ENCODE measurements around the gene FCHSD2. TPM values are rescaled to one million over a fixed set of nuclear protein-coding genes. Genes with fewer than 3 reads are reported as not detected.

FCHSD2 gene
- total RNA-seq, 1 experiment from 2014 or later = 4.8 TPM

DNA sequence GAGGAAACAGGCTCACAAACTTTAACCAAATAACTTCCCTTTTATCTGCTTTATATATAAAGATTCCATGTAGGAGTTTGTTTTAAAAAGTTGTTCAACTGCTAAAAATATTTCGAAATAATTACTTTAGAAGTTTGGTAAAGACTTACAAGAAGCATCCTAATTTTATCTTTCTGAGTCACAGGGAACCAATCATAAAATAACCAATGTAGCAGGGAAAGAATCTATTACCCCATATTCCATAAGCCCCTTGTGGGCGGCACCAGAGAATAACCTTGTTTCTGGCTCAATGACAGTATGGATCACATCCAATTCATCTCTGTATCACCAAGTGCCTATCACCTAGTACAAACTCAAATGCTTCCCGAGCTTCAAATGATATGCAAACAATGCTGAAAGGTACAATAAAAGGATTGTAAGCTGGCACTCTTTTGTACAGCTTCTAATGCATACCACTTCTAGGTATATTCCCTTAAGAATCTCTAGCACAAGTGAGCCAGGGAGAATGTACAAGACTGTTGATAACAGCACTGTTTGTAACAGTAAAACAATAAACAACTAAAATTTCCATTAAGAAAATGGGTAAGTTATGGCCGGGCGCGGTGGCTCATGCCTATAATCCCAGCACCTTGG lies 169.5 kb downstream of the FCHSD2 start:
- DNase-seq (ENCODE audit: low spot score) = no peak

DNA sequence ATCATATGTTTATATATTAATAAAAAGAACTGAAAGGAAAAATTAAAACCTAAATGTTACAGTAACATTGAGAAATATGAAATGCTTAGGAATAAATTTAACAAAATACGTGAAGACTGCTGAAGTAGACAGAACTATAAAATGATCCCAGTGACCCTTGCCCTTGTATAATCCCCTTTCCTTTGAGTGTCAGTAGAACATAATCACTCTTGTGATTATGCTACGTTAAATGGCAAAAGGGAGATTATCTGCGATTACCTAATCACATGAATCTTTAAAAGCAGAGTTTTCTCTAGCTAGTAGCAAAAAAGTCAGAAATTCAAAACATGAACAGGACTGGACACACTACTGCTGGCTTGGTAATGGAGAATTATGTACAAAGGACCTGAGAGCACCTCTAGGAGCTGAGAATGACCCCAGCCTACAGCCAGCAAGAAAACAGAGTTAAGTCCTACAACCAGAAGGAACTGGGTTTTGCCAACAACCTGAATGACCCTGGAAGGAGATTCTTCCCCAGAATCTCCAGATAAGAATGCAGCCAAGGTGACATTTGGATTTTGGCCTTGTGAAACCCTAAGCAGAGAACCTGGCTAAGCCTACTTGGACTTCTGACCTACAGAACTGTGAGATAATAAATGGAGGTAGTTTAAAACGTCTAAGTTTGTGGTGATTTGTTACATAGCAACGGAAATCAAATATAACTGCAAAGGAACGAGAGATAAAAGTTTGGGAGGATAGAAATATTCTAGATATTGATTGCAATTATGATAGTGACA lies 170.7 kb downstream of the FCHSD2 start:
- no peak for DNase-seq (ENCODE audit: low spot score)

DNA sequence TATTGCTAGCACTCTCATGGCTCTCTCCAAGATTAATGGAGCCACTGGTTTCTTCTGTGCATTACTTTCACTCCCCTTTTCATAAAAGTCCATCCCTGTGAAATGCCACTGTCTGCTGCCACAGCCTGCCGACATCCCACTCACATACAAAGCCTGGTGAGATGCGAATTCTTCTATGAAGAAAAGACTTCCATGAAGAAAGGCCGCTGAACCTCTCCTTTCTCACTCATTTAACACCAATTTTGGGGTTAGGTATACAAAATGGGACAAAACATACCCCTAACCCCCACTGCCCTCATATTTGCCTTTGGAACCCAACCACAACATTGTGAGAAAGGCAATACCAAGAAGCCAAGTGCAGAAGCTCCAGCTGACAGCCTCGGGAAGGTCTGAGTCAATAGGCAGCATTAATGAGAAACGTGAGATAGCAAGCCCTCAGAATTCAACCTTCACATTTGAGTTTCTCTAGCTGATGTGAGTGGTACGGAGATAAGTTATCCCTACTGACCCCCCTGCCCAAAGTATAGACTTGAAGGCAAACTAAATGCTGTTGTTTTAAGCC lies 171.5 kb downstream of the FCHSD2 start:
- no peak for DNase-seq (ENCODE audit: low spot score)

DNA sequence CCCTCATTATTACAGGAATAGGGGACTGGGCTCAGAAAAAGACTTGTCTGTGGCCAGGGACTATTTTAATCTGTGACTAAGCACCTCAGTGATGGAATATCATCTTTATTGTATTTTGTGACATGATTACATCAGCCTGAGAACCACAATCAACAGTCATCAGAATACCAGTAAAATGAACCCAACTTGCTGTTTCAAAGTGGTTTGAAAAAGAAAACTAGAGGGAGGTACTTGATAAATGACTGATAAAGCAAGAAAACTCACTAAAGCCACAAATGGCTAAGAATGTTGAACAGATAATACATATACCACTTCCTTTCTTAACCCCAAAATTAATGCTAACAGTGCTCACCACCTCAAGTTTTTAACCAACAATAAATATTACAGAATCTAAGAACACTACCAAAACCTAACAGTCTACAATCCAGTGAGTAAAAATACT lies 172.2 kb downstream of the FCHSD2 start:
- no peak for DNase-seq (ENCODE audit: low spot score)

DNA sequence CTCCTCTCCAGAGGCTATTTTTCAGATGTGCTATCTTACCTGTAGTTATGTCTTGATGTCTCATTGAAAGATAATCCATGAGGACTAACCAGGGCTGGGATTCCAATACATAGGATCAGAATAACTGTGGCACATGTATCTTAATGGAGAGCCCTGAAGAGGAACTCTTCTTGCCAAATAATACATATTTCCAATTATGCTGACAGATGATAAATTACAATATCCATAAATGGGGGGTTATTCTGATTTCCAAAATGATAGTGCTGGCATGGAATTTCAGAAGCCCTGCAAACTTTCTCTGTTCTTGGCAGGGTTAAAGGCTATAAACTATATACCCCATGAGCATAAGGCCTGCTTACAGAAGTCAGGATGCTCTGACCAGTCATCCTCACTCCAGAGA lies 173.7 kb downstream of the FCHSD2 start:
- DNase-seq (ENCODE audit: low spot score) = no peak

DNA sequence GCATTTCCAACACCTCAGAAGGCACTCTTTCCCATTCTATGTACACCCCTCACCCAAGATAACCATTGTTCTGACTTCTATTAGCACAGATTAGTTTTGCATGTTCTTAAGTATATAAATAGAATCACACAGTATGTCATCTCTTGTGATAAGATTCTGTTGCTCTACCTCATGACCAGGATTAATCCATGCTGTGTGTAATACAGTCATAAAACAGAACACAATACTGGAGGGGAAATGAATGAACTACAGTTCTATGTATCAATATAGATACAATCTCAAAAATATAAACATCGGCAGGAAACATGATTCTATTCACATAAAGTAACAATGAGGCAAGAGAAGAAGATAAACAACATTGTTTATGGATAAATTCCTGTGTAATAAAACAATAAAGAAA lies 176.4 kb downstream of the FCHSD2 start:
- DNase-seq (ENCODE audit: low spot score) = no peak

DNA sequence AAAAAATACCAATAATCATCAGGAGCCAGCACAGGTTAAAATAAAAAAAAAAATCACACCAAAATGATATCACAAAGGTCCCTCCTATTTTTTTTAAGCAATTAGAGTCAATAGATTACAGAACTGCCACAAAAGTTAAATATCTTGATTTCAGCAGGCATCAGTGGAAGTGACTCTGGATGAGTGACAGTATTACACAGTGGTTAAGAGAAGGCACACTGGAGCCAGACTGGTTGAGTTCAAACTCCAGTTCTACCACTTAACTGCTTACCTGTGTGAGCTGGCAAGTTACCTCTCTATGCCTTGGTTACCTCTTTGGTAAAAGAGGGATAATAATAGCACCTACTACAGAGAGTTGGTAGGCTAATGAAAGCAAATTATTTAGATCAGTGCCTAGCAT lies 179.4 kb downstream of the FCHSD2 start:
- no peak for DNase-seq (ENCODE audit: low spot score)

DNA sequence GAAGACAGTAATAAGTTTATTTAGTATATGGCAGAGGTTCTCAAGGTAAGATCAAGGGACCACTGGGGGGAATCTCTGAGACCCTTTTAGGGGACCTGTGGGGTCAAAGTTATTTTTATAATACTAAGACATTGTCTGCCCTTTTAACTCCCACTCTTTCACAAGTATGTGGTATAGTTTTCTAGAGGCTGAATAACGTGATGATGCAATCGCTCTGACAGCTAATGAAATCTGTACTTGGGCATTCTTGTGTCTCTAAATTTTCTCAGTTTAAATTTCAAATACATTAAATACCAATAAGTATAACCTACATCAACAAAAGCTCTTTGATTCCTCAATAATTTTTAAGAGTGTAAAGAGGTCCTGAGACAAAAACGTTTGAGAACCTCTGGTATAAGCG lies 180.0 kb downstream of the FCHSD2 start:
- DNase-seq (ENCODE audit: low spot score) = no peak

DNA sequence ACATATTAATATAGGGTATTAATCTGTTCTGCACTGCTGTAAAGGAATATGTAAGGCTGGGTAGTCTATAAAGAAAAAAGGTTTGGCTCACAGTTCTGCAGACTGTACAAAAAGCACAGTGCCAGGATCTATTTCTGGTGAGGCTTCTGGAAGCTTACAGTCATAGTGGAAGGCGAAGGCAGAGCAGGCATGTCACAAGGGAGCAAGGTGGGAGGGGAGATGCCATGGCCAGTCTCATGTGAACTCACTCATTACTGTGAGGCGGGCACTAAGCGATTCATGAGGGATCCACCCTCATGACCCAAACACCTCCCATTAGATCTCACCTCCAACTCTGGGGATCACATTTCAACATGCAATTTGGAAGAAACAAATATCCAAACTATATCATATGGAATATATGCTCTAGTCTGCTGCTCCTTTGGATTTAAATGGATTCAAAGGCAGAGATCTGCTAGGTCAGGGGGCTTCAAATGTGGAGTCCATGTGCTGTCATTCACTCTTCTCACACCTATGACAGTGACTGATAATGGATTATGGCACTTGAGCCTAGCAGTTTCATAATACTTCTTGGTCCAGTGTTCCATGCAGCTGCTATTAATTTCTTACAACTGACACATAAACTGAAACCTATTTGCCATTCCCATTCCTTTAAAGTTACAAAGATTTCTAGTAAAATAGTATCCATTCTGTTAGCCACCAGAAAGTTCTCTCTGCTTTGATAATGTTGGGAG lies 182.0 kb downstream of the FCHSD2 start:
- no peak for DNase-seq (ENCODE audit: low spot score)

DNA sequence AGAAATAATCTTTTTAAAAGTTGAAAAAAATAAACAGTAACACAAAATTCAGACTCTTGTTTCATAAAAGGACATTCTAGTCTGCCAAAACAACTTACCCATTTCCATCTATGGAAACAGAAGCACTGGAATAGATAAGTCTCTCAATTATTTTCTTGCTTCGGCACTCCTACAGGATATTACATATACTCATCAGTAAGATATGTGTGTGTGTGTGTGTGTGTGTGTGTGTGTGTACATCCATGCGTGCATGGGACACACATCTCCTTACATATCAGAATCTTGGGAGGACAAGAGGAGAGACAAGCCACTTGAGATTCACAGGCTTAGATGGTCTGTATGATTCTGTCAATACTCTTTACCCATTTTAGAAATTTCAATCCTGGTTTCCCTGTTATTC lies 183.3 kb downstream of the FCHSD2 start:
- DNase-seq (ENCODE audit: low spot score) = no peak

DNA sequence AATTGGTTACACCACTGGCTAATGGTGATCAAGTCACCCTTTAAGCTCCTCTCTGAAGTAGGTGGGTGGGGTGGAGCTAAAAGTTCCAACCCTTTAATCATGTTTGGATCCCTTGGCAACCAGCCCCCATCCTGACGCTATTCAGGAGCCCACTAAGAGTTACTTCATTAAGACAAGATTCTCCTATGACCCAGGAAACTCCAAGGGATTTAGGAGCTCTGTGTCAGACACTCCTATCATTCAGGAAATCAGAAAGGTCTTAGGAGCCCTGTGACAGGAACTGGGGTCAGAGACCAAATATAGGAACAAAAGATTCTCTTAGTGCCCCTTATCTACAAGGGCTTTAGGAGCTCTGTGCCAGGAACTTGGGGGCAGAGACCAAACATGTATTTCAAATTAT lies 186.7 kb downstream of the FCHSD2 start:
- DNase-seq (ENCODE audit: low spot score) = no peak

DNA sequence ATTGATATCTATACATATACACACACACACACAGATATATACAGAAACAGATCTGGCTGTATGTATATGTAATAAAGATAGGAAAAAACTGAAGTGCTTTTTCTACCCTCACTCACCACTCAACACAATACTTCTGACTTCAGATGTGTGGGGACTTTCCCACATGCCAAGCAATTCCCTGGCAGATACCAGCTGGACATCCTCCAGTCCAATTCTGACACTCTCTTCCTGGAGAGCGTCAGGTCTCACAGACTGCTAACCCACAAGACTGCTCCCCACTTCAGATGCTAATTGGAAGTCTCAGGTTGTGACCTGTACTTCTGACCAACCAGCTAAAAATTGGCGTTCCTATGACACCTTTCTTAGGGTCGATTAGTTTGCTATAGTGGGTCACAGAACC lies 187.3 kb downstream of the FCHSD2 start:
- no peak for DNase-seq (ENCODE audit: low spot score)

DNA sequence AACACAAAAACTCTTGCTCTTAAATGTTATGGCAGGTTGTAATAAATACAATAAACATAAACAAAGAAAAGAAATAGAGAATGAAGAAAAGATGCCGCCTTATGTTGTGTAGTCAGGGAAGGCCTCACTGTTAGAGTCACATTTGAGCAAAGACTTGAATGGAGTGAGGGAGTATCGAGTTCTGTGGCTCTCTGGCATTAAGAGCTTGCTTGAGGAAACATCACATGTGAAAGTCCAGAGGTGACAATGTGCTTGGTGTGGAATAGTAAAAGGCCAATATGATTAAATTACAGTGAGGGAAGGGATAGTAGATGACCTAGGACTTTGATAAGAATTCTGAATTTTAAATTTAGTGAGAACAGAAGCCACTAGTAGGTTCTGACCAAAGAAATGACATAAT lies 188.5 kb downstream of the FCHSD2 start:
- DNase-seq (ENCODE audit: low spot score) = no peak

DNA sequence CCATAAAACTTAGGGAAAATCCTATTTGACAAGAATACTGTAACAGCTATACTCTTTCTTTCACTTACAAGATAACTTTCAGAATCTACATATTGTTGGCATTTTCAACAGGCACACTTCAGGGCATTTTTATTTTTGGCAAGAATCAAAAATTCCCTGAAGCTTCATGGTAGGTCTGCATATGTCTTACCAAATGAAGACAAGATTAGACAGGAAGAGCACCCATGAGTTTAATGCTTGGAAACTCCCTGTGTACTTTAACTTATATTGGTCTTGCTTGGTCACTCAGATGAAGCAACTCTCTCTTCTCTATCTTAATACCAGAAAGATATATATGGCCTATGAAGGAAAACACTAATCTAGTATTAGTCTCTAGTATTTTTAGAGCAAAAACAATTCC lies 190.2 kb downstream of the FCHSD2 start:
- no peak for DNase-seq (ENCODE audit: low spot score)

DNA sequence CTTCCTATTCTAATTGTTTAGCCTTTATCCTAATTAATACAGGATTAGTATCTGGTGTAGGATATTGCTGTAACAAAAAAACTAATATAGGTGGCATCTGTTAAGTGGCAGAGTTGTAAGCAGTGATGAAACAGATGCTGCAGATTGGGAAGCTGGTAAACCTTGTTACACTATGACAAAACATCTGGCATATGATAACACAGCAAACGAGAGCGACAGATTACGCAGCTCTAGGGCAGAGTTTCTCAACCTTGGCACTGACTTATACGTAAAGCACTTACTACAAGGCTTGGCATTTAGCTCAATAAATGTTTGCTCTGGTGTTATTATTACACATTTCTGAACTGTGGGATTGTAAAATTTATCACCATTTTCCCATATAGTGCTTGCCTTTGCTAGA lies 190.9 kb downstream of the FCHSD2 start:
- DNase-seq (ENCODE audit: low spot score) = no peak

DNA sequence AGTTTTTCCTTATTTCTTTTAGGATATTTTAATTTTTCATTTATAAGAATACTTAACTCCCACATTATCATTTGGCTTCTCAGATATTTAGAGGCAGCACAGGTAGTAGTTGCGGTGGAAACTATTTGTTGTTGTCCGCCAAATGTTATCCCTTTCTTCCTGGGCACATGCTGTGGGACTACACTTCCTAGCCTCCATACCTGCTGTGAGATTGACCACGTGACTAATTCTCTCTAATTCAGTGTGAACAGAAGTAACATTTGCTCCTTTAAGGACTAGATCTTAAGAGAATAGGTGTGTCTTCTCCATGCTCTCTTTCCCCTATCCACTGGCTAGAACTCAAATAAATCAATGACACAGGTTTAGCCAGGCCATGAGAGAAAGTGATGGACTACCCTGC lies 191.4 kb downstream of the FCHSD2 start:
- no peak for DNase-seq (ENCODE audit: low spot score)

DNA sequence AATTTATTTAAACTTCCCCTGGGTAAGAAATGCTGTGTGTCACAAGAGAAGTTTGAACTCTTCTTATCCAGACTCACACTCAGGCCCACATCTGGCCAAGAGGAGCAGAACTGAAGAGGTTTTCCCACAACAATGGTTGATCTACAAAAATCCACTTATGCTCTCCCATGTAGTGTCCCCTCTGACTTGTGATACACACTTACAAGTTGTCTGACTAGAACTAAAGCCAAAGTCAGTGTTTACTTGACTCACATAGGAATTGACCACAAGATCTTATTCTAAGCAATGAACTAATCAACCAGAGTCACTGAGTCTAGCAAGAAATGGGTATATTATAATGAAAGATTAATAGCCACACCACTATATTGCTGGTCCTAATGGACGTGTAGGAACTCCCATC lies 194.9 kb downstream of the FCHSD2 start:
- DNase-seq (ENCODE audit: low spot score) = no peak

DNA sequence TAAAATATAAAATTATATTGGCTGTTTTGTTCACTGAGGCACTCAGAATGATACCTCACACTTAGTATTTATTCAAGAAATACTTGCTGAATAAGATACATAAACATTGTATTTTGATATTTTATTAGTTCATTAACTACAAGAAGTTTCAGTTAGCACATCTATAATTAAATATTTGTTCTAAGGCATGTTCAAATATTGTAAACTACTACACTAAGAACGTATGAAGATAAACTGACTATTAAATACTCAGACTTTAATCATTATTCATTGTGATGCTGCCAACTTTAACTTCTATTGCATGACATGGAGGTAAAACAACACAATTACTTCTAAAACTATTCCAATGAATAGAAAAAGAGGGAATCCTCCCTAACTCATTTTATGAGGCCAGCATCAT lies 198.5 kb downstream of the FCHSD2 start:
- no peak for DNase-seq (ENCODE audit: low spot score)

DNA sequence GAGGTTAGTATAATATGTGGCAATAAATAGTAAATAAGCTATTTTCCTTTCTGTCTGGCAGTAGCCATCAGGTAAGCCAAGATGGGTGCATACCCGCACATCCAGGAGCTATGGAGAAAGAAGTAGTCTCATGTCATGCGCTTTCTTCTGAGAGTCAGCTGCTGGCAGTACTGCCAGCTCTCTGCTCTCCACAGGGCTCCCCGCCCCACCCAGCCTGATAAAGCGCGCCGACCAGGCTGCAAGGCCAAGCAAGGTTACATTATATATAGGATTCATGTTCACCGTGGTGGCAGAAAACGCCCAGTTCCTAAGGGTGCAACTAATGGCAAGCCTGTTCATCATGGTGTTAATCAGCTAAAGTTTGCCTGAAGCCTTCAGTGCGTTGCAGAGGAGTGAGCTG lies 201.7 kb downstream of the FCHSD2 start:
- no peak for DNase-seq (ENCODE audit: low spot score)

DNA sequence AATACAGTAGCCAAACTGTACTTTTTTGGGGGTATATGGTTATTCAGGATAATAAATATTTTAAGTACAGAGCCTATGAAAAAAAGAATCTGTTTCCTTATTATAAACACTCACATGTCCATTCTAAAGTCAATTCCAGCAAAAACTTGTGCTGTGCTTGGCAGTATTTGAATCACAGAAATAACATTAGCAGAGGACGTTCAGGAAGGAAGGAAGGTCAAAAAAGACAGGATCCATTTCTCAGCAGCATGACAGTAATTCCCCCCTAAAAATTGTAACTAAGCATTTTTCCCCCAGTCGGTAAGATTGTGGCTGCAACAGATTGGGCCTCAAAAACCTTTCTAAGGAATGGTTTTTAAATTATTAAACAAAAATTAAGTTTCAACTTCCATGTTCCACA lies 203.1 kb downstream of the FCHSD2 start:
- no peak for DNase-seq (ENCODE audit: low spot score)

DNA sequence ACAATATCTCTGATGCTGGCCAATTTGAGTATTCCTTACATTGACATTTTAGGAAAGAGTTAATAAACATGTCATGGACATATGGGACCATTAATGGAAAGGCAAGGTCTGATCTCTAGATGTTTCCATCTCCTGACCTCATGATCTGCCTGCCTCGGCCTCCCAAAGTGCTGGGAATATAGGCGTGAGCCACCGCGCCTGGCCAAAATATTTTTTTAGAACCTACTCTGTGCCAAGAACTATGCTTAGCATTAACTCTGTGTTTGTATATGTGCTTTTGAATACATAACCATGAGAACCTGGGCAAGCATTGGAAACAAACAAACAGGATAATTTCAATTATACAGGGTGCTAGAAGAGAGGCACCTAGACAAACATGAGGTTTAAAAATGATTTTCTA lies 204.7 kb downstream of the FCHSD2 start:
- DNase-seq (ENCODE audit: low spot score) = no peak

DNA sequence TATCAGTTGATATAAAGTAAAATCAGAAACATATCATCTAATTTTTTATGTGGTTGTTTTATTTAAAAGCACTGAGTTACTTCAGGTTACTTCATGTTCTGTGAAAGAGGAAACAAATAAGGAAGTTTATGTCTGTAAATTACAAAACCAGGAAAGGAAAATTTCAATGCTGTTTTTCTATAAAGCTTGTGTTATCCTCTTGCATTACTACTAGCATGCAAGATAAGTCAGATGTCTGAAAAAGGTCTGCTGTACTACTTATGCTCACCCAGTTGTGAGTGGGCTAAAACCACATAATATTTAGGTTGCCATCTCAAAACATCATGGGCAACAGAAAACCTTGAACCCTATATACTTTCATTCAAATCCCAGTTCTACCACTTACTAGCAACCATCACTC lies 206.4 kb downstream of the FCHSD2 start:
- DNase-seq (ENCODE audit: low spot score) = no peak
